ENCODE data around the gene TYMP. TPM values are rescaled to one million over a fixed set of nuclear protein-coding genes. Genes with fewer than 3 reads are reported as not detected.

Gene TYMP
- total and polyA plus RNA-seq, 2 donors (not counting 1 experiment from before 2014, with no cell fraction given): 43.6 to 45.1 TPM

DNA sequence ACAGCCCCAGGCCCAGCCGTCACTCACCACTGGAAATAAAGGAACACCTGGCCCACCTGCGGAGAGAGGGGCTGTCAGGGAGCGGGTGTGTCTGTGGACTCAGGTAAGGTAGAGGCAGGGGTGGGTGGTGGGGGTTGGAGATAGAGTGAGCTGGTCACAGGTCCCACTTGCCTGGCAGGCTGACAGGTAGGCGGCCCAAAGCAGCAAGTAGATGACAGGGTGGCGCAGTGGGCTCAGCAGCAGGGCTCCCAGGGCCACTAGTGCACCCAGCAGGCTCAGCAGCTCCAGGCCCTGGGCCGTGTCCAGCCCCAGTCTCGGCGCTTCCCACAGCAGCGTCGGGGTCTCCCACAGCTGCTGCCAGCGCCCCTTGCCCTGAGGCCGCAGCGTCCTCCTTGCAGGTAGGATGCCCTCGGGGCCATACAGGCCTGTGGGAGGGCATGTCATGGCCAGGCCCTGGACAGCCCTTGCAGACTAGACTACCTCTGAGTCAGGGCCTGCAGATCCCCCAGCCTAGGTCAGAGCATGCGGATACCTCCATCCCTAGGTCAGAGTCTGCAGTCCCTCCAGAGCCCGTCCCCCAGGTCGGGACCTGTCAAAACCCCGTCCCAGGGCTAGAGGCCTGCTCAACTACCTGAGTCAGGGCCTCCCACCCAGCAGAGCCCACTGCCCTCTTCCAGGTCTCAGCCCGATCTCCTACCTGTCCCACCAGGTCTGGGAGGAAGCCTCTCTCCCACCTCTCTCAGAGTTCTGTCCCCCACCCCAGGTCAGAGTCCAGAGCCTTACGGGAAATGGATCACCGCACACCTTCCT lies 23.0 kb downstream of the TYMP start:
- H3K4me3 ChIP-seq (ENCODE audit: control extremely low read depth in 1 of 5, extremely low read depth in 1 of 5, insufficient read depth in 1 of 5, low read depth in 2 of 5, low read length in 4 of 5): peak overlapping the region; percentile 38 to 92 (median 91)
- peaks cover 30% of the 10 kb centered on the region for H4K20me1 ChIP-seq (ENCODE audit: control insufficient read depth, insufficient read depth, low read length, poor library complexity, severe bottlenecking)
- peak overlapping the region; percentile 95 for H3K4me3 Mint-ChIP-seq
- no peaks in the 10 kb centered on the region for H3K9me3 Mint-ChIP-seq (ENCODE audit: insufficient read depth)
- DNase-seq (no peak), ATAC-seq (ENCODE audit: low read depth) (no peak)
- ChIA-PET CTCF (interaction anchor here (1.2 to 5.8 kb wide), 4 partner anchors 12 to 164 kb away, joined by 3 to 71 read pairs (median 6); partner anchors contain the start of genes SCO2 and SYCE3), POLR2A (interaction anchor here (0.5 to 1.9 kb wide), 9 partner anchors 14 to 114 kb away, joined by 3 to 20 read pairs (median 8); partner anchors contain the start of genes CHKB and TYMP)
- peak overlapping the region; percentile 90 for H3K27ac Mint-ChIP-seq
- no peaks in the 10 kb centered on the region for H3K27me3 Mint-ChIP-seq
- 55% methylated on average over 18 of the region's 21 CpGs for WGBS (ENCODE audit: insufficient coverage)
- H3K4me1 Mint-ChIP-seq: peaks cover 27% of the 10 kb centered on the region
- H3K27ac ChIP-seq (ENCODE audit: low read length in 2 of 2): peak overlapping the region; percentile 85 to 87
- peaks cover 19 to 29% of the 10 kb centered on the region in 2 donors for H3K4me1 ChIP-seq (ENCODE audit: control insufficient read depth in 2 of 2, insufficient read depth in 2 of 2, low read length in 2 of 2)
- H3K4me2 ChIP-seq (replicated peaks; ENCODE audit: low read depth, low read length, poor library complexity, severe bottlenecking): peak overlapping the region; percentile 93
- peak overlapping the region; percentile 81 for H3K9ac ChIP-seq (ENCODE audit: low read length)
- TF ChIP-seq, protein P1, sequence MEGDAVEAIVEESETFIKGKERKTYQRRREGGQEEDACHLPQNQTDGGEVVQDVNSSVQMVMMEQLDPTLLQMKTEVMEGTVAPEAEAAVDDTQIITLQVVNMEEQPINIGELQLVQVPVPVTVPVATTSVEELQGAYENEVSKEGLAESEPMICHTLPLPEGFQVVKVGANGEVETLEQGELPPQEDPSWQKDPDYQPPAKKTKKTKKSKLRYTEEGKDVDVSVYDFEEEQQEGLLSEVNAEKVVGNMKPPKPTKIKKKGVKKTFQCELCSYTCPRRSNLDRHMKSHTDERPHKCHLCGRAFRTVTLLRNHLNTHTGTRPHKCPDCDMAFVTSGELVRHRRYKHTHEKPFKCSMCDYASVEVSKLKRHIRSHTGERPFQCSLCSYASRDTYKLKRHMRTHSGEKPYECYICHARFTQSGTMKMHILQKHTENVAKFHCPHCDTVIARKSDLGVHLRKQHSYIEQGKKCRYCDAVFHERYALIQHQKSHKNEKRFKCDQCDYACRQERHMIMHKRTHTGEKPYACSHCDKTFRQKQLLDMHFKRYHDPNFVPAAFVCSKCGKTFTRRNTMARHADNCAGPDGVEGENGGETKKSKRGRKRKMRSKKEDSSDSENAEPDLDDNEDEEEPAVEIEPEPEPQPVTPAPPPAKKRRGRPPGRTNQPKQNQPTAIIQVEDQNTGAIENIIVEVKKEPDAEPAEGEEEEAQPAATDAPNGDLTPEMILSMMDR (IDR thresholded peaks at IDR 0.05): no peak
- no peak for TF ChIP-seq EZH2 (IDR thresholded peaks at IDR 0.05; ENCODE audit: borderline replicate concordance, insufficient read depth, low read depth, low read length, poor library complexity, severe bottlenecking)
- peaks cover 0 to 32% of the 10 kb centered on the region in 2 experiments for H3K36me3 ChIP-seq (replicated peaks in 1 of 2; ENCODE audit: control extremely low read depth in 1 of 2, control insufficient read depth in 1 of 2, extremely low read depth in 1 of 2, insufficient read depth in 2 of 2, low read length in 1 of 2)
- intact Hi-C loops (cut with micrococcal nuclease): loop anchor here (1.0 to 5.0 kb wide), 2 partner anchors 38 to 165 kb away; partner anchors contain the start of gene PPP6R2
- H3K9me3 ChIP-seq (ENCODE audit: control extremely low read depth in 1 of 3, control insufficient read depth in 2 of 3, insufficient read depth in 1 of 3, low read length in 2 of 3): no peaks in the 10 kb centered on the region
- H2AFZ ChIP-seq (ENCODE audit: insufficient read depth, low read depth, low read length, poor library complexity, severe bottlenecking): peak overlapping the region; percentile 78
- peaks cover 47% of the 10 kb centered on the region for H3K79me2 ChIP-seq (ENCODE audit: control insufficient read depth, insufficient read depth, low read length)
- H3K27me3 ChIP-seq (replicated peaks in 1 of 4; ENCODE audit: control extremely low read depth in 1 of 4, control insufficient read depth in 3 of 4, insufficient read depth in 4 of 4, low read length in 3 of 4): no peaks in the 10 kb centered on the region

Measured in B cell (primary cell).